VCaP (cell line): ENCODE measurements around the gene TNS1.

Experiments used
- H3K27ac ChIP-seq: fragments of 450-650 bp; 2 replicates; pipeline ENCODE4 v1.5.1; 2017
- TF ChIP-seq, protein P1 (sequence below): fragments of 450-650 bp; conservative IDR thresholded peaks from 2 replicates; pipeline ENCODE4 v1.5.1; 2017; ENCODE audit warnings: mild to moderate bottlenecking, moderate library complexity

The TNS1 gene

DNA sequence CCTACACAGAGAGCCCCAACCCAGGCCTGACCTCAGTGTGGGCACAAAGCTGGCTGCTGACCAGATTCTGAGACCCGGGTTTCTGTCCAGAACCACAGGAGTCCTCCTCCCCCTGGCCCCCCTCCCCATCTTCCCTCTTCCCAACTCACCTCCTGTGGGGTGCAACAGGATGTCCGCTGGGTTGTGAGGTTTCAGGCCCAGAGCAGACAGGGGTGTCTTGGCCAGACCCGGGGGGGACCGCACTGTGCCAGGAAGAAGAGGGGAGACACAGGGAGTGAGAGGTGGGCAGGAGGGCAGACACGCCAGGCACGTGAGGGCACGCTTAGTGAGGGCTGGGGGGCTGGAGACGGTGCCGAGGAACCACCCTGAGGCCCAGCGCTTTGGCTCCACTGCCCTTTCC is 171.5 kb downstream of the TNS1 start:
- TF ChIP-seq, protein P1, sequence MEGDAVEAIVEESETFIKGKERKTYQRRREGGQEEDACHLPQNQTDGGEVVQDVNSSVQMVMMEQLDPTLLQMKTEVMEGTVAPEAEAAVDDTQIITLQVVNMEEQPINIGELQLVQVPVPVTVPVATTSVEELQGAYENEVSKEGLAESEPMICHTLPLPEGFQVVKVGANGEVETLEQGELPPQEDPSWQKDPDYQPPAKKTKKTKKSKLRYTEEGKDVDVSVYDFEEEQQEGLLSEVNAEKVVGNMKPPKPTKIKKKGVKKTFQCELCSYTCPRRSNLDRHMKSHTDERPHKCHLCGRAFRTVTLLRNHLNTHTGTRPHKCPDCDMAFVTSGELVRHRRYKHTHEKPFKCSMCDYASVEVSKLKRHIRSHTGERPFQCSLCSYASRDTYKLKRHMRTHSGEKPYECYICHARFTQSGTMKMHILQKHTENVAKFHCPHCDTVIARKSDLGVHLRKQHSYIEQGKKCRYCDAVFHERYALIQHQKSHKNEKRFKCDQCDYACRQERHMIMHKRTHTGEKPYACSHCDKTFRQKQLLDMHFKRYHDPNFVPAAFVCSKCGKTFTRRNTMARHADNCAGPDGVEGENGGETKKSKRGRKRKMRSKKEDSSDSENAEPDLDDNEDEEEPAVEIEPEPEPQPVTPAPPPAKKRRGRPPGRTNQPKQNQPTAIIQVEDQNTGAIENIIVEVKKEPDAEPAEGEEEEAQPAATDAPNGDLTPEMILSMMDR, result no peak
- H3K27ac ChIP-seq, result no peak overlapping the region

DNA sequence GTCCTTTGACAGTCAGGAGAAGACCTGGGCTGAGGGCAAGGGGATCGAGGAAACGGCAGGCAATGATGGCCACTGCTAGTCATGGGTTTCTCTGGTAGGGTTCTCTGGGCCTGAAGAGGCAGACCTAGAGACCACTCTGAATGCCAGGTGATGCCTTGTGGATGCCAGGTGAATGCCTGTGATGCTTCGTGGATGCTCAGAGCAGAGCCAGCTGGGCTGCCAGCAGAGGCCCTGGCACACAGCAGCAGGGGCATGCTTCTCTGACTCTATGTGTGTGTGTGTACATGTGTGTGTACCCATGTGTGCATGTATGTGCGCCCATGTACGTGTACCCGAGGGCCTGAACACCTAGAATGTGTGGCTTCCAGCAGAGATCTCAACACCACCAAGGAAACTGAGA is 172.0 kb downstream of the TNS1 start:
- TF ChIP-seq, protein P1, result no peak
- no peak overlapping the region for H3K27ac ChIP-seq

DNA sequence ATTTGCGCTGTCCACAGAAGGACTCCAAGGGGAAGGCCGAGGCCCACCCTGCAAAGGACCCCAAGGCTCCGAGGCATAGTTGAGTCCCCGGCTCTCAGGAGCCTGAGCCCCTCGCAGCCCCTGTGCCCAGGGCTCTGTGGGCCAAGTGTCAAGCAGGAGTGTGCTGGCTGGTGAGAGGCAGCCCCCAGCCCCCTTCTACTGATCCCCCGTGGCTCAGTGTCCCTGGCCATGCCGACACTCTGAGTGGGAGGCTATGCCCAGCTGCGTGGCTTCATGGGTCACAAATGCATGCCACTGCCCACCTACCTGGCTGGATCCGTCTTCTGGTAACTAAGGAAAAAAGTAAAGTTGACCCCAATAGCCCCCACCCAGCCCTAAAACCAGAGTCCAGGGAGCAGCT is 172.7 kb downstream of the TNS1 start:
- no peak overlapping the region for H3K27ac ChIP-seq
- TF ChIP-seq, protein P1, result no peak

DNA sequence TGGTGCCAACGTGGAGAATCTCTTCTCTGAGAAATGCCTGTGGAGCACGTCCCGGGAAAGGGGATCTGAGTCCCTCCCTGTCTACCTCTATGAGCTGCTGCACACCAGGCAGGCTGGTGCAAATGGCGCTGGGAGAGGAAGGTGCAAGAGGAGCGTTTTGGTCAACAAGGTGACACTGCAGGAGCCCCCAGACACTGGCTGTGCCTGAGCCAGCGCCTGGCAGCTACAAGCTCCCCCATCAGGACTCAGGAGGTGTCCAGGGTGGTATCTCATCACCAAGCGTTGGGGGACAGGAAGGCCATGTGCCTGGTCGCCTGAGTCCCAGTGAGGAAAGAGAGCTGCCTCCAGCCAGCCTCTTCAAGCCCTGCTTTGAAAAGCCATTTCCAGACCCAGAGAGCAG is 173.4 kb downstream of the TNS1 start:
- no peak overlapping the region for H3K27ac ChIP-seq
- TF ChIP-seq, protein P1, result no peak

DNA sequence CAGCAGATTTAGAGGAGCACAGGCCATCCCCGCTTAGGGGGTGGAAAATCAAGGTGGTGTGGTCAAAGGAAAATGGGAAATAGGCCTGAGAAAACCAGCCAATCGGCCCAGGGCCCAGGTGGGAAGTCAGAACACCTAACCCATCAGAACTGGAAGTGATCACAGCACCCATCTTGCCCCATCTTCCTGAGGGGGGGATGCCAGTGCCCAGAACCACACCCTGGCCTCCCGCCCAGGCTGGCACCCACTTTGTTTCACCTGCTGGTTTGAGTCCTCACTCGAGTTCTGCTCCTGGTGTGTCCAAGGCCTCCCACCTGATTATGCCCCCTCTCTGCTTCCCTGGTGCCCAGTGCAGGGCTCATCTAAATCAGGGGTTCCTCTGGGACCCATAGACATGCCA is 174.5 kb downstream of the TNS1 start:
- H3K27ac ChIP-seq, result no peak overlapping the region
- TF ChIP-seq, protein P1, result no peak

DNA sequence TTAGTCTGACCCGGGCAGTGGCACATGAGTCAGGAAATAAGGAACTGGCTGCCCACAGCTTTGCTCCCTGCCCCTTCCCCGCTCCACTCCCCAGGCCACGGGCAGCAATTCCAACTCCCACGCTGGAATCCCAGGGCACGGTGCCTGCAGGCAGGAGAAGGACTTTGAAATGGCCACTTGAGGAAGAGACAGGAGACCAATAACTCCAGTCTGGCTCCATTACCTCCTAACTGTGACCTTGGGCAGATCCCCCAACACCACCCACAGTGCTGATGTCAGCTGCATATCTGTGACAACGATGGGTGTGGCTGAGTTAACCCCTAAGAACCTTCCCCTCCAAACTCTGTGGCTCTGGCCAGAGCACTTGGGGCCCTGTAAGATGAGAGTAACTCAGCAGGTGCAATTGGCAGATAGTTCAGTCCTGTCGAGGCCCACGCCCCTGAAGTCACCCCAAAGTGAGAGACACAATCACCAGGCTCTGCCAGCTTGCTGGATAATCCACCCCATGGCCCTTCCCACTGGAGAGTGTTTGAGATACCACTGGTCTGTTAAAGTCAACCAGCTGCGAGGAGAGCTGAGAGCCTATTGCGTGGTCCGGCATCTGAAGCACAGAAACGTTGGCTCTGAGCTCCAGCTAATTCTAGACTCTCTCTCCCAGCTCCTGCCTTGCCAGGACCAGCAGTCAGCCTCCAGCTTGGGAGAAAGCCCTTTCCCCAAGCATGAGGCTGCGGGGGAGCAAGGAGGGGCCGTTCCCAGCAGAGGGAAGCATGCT is 175.2 kb downstream of the TNS1 start:
- no peak overlapping the region for H3K27ac ChIP-seq
- TF ChIP-seq, protein P1, result no peak

DNA sequence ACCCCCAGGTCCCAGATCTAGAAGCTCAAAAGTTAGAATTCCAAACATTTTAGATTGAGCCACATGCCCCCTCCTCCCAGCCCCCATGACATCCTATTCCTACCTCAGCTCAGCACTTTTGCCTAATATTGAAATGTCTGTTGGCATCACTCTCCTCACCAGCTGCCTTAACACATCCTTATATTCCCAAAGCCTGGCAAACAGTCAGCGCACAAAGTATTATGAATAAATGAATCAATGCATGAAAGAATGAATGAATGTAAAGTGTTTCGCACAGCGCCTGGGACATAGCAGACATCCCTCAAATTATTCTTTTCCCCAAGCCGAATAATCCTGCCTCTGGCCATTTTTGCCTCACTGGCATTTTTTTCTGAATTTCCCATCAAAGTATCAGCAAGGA is 175.8 kb downstream of the TNS1 start:
- TF ChIP-seq, protein P1, result no peak

More for the DNA sequence above, 175.8 kb downstream of the TNS1 start:
- no peak overlapping the region for H3K27ac ChIP-seq
